H9 (cell line): ENCODE results near the gene OR5K1. TPM values are rescaled to one million over a fixed set of nuclear protein-coding genes. Genes with fewer than 3 reads are reported as not detected.

Experiments
- DNase-seq: peaks from one replicate; pipeline ENCODE4 v3.0.0-alpha.2; 2017
- H2AFZ ChIP-seq: one replicate; pipeline ENCODE4 v1.6.1; 2013; ENCODE audit warnings: mild to moderate bottlenecking, low read length, control low read depth, moderate library complexity
- H2AK5ac ChIP-seq: 2 replicates; pipeline ENCODE4 v1.6.1; 2013; ENCODE audit warnings: low read length, control low read depth, mixed read lengths; ENCODE audit not compliant: insufficient read length
- H2BK120ac ChIP-seq: one replicate; pipeline ENCODE4 v1.6.1; 2013; ENCODE audit warnings: low read depth, mild to moderate bottlenecking, low read length, control low read depth, inconsistent platforms; ENCODE audit not compliant: poor library complexity, severe bottlenecking
- H2BK12ac ChIP-seq: 2 replicates; pipeline ENCODE4 v1.6.1; 2013; ENCODE audit warnings: low read length, control low read depth, mixed read lengths, low read depth; ENCODE audit not compliant: insufficient read length
- H2BK15ac ChIP-seq: 2 replicates; pipeline ENCODE4 v1.6.1; 2013; ENCODE audit warnings: low read depth, low read length, control low read depth
- H2BK20ac ChIP-seq: one replicate; pipeline ENCODE4 v1.6.1; 2013; ENCODE audit warnings: low read depth, mild to moderate bottlenecking, low read length, control low read depth, inconsistent platforms; ENCODE audit not compliant: poor library complexity, severe bottlenecking
- H2BK5ac ChIP-seq: 2 replicates; pipeline ENCODE4 v1.6.1; 2013; ENCODE audit warnings: low read length, control low read depth, mixed read lengths; ENCODE audit not compliant: insufficient read length
- H3K14ac ChIP-seq: 2 replicates; pipeline ENCODE4 v1.6.1; 2013; ENCODE audit warnings: low read length, control low read depth; ENCODE audit not compliant: insufficient read depth
- H3K18ac ChIP-seq: 2 replicates; pipeline ENCODE4 v1.6.1; 2013; ENCODE audit warnings: low read depth, mild to moderate bottlenecking, mixed read lengths, low read length, control low read depth; ENCODE audit not compliant: insufficient read length
- H3K23ac ChIP-seq: 2 replicates; pipeline ENCODE4 v1.6.1; 2013; ENCODE audit warnings: low read length, control low read depth, mixed read lengths, low read depth; ENCODE audit not compliant: insufficient read length
- H3K23me2 ChIP-seq: 2 replicates; pipeline ENCODE4 v1.6.1; 2013; ENCODE audit warnings: low read depth, mild to moderate bottlenecking, mixed read lengths, low read length, control low read depth; ENCODE audit not compliant: insufficient read length, poor library complexity, severe bottlenecking
- H3K27ac ChIP-seq: 2 replicates; pipeline ENCODE4 v1.5.1; 2013; ENCODE audit warnings: low read length, control low read depth, mixed read lengths, low read depth; ENCODE audit not compliant: insufficient read length
- H3K27me3 ChIP-seq: 2 replicates; pipeline ENCODE4 v1.6.1; 2013; ENCODE audit warnings: low read length, control low read depth, inconsistent platforms; ENCODE audit not compliant: insufficient read depth
- H3K4ac ChIP-seq: 2 replicates; pipeline ENCODE4 v1.6.1; 2013; ENCODE audit warnings: low read depth, mild to moderate bottlenecking, control low read depth, inconsistent platforms, low read length, moderate library complexity
- H3K4me1 ChIP-seq: 2 replicates; pipeline ENCODE4 v1.6.1; 2013; ENCODE audit warnings: low read length, control low read depth, inconsistent platforms; ENCODE audit not compliant: insufficient read depth
- H3K4me2 ChIP-seq: 2 replicates; pipeline ENCODE4 v1.6.1; 2013; ENCODE audit warnings: low read length, control low read depth, mixed read lengths; ENCODE audit not compliant: insufficient read length, insufficient read depth
- H3K56ac ChIP-seq: 2 replicates; pipeline ENCODE4 v1.6.1; 2013; ENCODE audit warnings: low read depth, mild to moderate bottlenecking, mixed read lengths, low read length, control low read depth; ENCODE audit not compliant: insufficient read length
- H3K79me1 ChIP-seq: 2 replicates; pipeline ENCODE4 v1.6.1; 2013; ENCODE audit warnings: low read depth, mild to moderate bottlenecking, moderate library complexity, low read length, control low read depth, inconsistent platforms; ENCODE audit not compliant: insufficient read depth, poor library complexity, severe bottlenecking
- H3K79me2 ChIP-seq: 2 replicates; pipeline ENCODE4 v1.6.1; 2013; ENCODE audit warnings: low read length, control low read depth, inconsistent platforms; ENCODE audit not compliant: insufficient read depth
- H3K9ac ChIP-seq: 2 replicates; pipeline ENCODE4 v1.6.1; 2013; ENCODE audit warnings: low read length, control low read depth, mixed read lengths; ENCODE audit not compliant: insufficient read length; ENCODE audit errors: extremely low read depth
- H3K9me3 ChIP-seq: one replicate; pipeline ENCODE4 v1.6.1; 2013; ENCODE audit warnings: low read depth, low read length, inconsistent platforms; ENCODE audit not compliant: control insufficient read depth
- H3T11ph ChIP-seq: one replicate; pipeline ENCODE4 v1.6.1; 2013; ENCODE audit warnings: mild to moderate bottlenecking, low read length, control low read depth, inconsistent platforms
- H4K20me1 ChIP-seq: one replicate; pipeline ENCODE4 v1.6.1; 2013; ENCODE audit not compliant: control insufficient read depth, insufficient read length, insufficient read depth
- H4K5ac ChIP-seq: 2 replicates; pipeline ENCODE4 v1.6.1; 2013; ENCODE audit warnings: low read depth, mild to moderate bottlenecking, mixed read lengths, low read length, control low read depth; ENCODE audit not compliant: insufficient read length
- H4K8ac ChIP-seq: replicated peaks from 2 replicates; pipeline ENCODE4 v1.6.1; 2013; ENCODE audit warnings: low read length, control low read depth, mixed read lengths, low read depth; ENCODE audit not compliant: insufficient read length
- H4K91ac ChIP-seq: 2 replicates; pipeline ENCODE4 v1.6.1; 2013; ENCODE audit warnings: low read depth, mild to moderate bottlenecking, moderate library complexity, mixed read lengths, low read length, control low read depth; ENCODE audit not compliant: insufficient read length
- H3K27ac Mint-ChIP-seq, 3 experiments: 2 replicates in 2 of 3; 3 replicates in 1 of 3; pipeline ENCODE4 v1.8.0; 2020 to 2021; ENCODE audit warnings: mixed read lengths in 3 of 3, mild to moderate bottlenecking in 1 of 3, moderate library complexity in 1 of 3
- H3K27me3 Mint-ChIP-seq: 2 replicates; pipeline ENCODE4 v1.8.0; 2021; ENCODE audit warnings: low read depth, mild to moderate bottlenecking, moderate library complexity, mixed read lengths
- H3K36me3 Mint-ChIP-seq, 3 experiments: 2 replicates in 2 of 3; 3 replicates in 1 of 3; pipeline ENCODE4 v1.8.0; 2020 to 2021; ENCODE audit warnings: low read depth in 3 of 3, mixed read lengths in 3 of 3; ENCODE audit not compliant: insufficient read depth in 1 of 3
- H3K4me1 Mint-ChIP-seq, 2 experiments: 2 replicates each; pipeline ENCODE4 v1.8.0; 2020; ENCODE audit warnings: mixed read lengths in 2 of 2
- H3K4me3 Mint-ChIP-seq, 2 experiments: 2 replicates in 1 of 2; 3 replicates in 1 of 2; pipeline ENCODE4 v1.8.0; 2020 to 2021; ENCODE audit warnings: mild to moderate bottlenecking in 2 of 2, mixed read lengths in 2 of 2, moderate library complexity in 1 of 2
- H3K9me3 Mint-ChIP-seq, 2 experiments: 2 replicates in 1 of 2; 3 replicates in 1 of 2; pipeline ENCODE4 v1.8.0; 2020; ENCODE audit warnings: mild to moderate bottlenecking in 2 of 2, mixed read lengths in 2 of 2, moderate library complexity in 1 of 2
- total RNA-seq: library from RNA; stranded (reverse); gene quantifications from 2 replicates; pipeline ENCODE4 v1.2.1, GENCODE V29; 2021
- TF ChIP-seq, protein P1 (sequence below): fragments of 200-600 bp; sonication (generic); conservative IDR thresholded peaks from 3 replicates; pipeline ENCODE4 v1.8.0; 2021; ENCODE audit warnings: antibody characterized with exemption, mild to moderate bottlenecking

OR5K1 gene
- total RNA-seq, 1 experiment from 2014 or later = not detected

DNA sequence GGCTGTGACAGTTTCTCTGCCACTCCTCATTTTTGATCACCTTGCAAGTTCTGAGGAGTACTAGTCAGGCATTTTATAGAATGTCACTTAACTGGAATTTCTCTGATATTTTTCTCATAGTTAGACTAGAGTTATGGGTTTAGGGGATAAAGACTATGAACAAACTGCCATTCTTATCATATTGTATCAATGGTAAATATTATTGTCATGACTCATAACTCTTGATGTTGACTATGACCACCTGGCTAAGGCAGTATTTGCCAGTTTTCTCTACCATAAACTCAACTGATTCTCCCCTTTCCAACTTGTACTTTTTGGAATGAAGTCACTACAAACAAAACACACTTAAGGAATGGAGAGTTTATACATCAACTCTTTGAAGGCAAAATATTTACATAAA, 22.7 kb upstream of the OR5K1 start:
- Histone ChIP-seq H3K79me1 (no peaks in the 10 kb centered on the region), H4K8ac (no peak overlapping the region), H3K14ac (no peak overlapping the region), H4K5ac (no peak overlapping the region), H4K20me1 (no peaks in the 10 kb centered on the region), H3K23ac (no peak overlapping the region), H3K9ac (no peak overlapping the region), H2BK120ac (no peak overlapping the region), H2AFZ (no peak overlapping the region), H2BK12ac (no peak overlapping the region), H3K18ac (no peak overlapping the region), H3K9me3 (no peaks in the 10 kb centered on the region), H3K4ac (no peak overlapping the region), H3K79me2 (no peaks in the 10 kb centered on the region), H2BK15ac (no peak overlapping the region), H4K91ac (no peak overlapping the region), H3K27me3 (no peaks in the 10 kb centered on the region), H3K4me1 (no peaks in the 10 kb centered on the region), H2AK5ac (no peak overlapping the region), H2BK5ac (no peak overlapping the region), H2BK20ac (no peak overlapping the region), H3K27ac (no peak overlapping the region), H3K4me2 (no peak overlapping the region), H3T11ph (no peak overlapping the region), H3K56ac (no peak overlapping the region), H3K23me2 (no peaks in the 10 kb centered on the region)
- no peak overlapping the region for H3K4me3 Mint-ChIP-seq
- H3K36me3 Mint-ChIP-seq = no peaks in the 10 kb centered on the region
- DNase-seq = no peak
- H3K27me3 Mint-ChIP-seq = no peaks in the 10 kb centered on the region
- H3K4me1 Mint-ChIP-seq = no peaks in the 10 kb centered on the region
- TF ChIP-seq, protein P1, sequence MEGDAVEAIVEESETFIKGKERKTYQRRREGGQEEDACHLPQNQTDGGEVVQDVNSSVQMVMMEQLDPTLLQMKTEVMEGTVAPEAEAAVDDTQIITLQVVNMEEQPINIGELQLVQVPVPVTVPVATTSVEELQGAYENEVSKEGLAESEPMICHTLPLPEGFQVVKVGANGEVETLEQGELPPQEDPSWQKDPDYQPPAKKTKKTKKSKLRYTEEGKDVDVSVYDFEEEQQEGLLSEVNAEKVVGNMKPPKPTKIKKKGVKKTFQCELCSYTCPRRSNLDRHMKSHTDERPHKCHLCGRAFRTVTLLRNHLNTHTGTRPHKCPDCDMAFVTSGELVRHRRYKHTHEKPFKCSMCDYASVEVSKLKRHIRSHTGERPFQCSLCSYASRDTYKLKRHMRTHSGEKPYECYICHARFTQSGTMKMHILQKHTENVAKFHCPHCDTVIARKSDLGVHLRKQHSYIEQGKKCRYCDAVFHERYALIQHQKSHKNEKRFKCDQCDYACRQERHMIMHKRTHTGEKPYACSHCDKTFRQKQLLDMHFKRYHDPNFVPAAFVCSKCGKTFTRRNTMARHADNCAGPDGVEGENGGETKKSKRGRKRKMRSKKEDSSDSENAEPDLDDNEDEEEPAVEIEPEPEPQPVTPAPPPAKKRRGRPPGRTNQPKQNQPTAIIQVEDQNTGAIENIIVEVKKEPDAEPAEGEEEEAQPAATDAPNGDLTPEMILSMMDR = no peak
- H3K9me3 Mint-ChIP-seq = no peaks in the 10 kb centered on the region; a peak in 1 of 5 replicates
- H3K27ac Mint-ChIP-seq = no peak overlapping the region
